ENCODE results near the gene ATP13A2.

The ATP13A2 gene, protein sequence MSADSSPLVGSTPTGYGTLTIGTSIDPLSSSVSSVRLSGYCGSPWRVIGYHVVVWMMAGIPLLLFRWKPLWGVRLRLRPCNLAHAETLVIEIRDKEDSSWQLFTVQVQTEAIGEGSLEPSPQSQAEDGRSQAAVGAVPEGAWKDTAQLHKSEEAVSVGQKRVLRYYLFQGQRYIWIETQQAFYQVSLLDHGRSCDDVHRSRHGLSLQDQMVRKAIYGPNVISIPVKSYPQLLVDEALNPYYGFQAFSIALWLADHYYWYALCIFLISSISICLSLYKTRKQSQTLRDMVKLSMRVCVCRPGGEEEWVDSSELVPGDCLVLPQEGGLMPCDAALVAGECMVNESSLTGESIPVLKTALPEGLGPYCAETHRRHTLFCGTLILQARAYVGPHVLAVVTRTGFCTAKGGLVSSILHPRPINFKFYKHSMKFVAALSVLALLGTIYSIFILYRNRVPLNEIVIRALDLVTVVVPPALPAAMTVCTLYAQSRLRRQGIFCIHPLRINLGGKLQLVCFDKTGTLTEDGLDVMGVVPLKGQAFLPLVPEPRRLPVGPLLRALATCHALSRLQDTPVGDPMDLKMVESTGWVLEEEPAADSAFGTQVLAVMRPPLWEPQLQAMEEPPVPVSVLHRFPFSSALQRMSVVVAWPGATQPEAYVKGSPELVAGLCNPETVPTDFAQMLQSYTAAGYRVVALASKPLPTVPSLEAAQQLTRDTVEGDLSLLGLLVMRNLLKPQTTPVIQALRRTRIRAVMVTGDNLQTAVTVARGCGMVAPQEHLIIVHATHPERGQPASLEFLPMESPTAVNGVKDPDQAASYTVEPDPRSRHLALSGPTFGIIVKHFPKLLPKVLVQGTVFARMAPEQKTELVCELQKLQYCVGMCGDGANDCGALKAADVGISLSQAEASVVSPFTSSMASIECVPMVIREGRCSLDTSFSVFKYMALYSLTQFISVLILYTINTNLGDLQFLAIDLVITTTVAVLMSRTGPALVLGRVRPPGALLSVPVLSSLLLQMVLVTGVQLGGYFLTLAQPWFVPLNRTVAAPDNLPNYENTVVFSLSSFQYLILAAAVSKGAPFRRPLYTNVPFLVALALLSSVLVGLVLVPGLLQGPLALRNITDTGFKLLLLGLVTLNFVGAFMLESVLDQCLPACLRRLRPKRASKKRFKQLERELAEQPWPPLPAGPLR

DNA sequence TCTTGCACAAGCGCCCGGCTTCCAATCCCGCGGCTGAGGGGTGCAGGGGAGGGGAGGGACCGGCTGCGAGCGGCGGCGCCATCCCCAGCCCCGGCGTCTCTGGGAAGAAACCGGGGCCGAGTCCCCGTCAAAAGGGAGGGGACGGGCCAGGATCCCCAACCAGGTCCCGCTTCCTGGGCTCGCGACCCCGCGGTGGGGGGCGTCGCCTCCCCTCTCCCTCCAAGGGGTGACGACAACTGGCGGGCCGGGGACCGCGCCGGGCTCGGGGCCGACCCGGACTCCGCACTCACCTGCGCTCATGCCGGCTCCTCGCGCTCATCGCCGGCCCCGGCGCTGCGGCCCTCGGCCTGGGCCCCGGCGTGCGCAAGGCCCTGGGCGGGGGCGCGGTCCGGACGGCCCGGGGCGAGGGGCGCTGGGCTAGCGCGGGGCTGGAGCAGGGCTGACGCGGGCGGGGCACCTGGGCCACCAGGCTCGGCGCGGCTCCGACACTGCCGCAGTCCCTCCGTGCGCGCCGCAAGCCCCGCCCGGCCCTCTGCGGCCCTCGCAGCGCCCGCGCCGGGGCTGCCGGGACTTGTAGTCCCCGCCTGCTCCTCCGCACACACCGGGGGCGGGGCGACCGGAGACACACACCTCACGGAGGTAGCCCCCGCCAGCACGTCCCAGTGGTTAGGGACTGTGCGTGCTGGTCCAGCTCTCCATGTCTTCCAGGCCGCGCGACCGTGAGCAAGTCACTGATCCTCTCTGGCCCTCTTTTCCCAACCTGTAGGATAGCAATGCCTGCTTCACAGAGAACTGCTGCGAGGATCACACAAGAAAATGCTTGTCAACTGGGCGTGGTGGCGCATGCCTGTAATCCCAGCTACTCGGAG is at the start of gene ATP13A2:
TSS of gene ATP13A2 (minus strand) at position 490 of the 869 bp plus-strand sequence. CDS start at position 300, 190 bp downstream.
- peak; percentile 42; the same call in 1 of the 2 replicates for TF ChIP-seq POLR2A (IDR thresholded peaks at IDR 0.05; ENCODE audit: low read depth, low read length)
- no peak for DNase-seq (ENCODE audit: insufficient read length, low spot score)
- FAIRE-seq: no peak

DNA sequence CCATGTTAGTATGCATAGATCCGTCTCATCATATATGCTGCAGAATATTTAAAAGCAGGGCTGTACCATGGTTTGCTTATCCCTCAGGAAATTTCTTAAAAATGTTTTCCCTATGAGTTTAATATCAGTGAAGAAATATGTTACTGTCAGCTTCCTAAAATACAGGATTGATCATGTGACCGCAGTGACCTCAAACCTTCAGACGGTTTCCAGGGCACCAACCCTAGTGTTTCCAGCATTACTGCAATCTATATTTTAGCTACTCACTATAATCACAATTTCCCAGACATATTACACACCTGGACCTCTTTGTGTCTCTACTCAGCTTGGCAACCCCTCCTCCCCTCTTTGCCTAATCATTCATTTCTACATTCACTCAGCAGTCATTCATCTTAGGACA is 49.8 kb upstream of the ATP13A2 start:
- FAIRE-seq (no peak), DNase-seq (ENCODE audit: insufficient read length, low spot score) (no peak)
- no peak for TF ChIP-seq POLR2A (IDR thresholded peaks at IDR 0.05; ENCODE audit: low read depth, low read length)

DNA sequence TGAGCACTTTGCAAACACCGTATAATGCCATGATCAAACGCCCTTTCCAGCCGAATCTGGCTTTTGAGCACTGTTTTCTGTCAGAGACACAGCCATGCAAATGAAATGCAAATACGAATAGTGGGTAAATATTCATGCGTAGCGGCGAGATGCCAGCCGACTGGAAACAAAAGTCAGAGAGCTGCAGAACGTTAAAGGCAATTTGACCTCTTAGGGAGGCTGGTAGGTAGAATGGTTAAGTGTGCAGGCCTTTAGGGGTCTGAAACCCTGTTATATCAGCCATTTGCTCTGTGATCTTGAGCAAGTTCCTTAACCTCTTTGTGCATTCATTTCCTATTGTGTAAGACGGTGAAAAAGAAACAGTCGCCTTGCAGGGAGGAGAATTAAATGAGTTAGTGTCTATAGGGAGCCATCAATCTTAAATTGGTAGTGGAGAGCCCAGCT is 48.6 kb upstream of the ATP13A2 start:
- DNase-seq (ENCODE audit: insufficient read length, low spot score): no peak
- no peak for FAIRE-seq
- TF ChIP-seq POLR2A (IDR thresholded peaks at IDR 0.05; ENCODE audit: low read depth, low read length): no peak

DNA sequence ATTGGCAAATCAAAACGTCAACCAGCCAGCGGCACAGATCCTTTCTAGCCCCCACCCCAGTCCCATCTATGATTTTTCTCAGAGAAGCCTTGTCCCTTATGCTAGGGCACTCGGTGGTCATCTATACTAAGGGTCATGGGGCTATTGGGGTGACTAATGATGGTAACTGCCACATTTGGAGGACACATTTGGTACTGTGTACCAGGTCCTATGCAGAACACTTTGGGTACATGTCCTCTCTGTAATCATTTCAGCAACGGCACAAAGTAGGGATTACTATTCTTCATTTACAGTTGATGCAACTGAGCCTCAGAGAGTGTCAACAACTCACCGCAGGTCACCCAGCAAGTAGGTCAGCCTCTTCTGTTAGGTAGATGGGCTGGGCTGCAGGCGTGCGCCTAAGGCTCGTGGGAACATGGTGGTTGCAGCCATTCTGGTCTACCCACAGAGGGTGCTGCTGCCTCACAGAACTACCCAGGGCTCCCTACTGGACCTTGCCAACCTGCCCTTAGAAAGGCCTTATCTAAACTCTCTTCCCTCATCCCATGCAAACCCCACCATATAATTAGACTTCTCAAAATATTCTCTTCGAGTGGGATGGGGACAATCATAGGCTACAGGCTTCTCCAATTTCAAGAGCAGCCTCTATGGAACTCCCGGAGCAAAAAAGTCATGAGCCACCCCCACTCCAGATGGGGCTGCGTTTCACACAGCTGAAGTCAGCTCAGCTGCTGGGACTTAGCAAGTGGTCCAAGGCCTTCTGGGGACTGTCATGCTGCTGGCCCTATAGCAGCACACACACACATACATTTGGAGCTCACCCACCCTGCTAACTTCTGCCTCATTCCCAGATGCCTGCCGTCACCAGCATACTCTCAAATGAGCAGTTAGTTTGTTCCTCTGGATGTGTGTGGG is 47.9 kb upstream of the ATP13A2 start:
- DNase-seq (ENCODE audit: insufficient read length, low spot score): peak; percentile 51
- no peak for TF ChIP-seq POLR2A (IDR thresholded peaks at IDR 0.05; ENCODE audit: low read depth, low read length)
- FAIRE-seq: no peak

DNA sequence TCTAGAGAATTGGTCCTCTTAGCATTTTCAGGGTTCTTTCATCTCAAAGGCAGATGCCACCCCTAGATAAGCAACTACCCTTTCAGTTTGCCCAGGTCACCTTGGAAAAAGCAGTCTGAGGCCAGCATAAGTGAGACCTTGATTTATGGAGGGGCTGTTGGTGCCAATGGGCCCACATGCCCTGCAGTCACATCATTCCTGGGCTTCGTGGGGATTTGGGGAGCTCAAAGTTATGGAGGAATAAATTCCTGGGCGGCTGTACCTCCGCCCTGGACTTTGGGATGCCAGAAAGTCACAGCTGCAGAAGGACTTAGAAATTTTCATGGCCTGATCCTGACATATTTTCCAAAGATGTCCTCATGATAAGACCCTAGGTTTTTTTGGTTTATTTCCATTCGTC is 44.8 kb upstream of the ATP13A2 start:
- FAIRE-seq (no peak), DNase-seq (ENCODE audit: insufficient read length, low spot score) (no peak)
- no peak for TF ChIP-seq POLR2A (IDR thresholded peaks at IDR 0.05; ENCODE audit: low read depth, low read length)

DNA sequence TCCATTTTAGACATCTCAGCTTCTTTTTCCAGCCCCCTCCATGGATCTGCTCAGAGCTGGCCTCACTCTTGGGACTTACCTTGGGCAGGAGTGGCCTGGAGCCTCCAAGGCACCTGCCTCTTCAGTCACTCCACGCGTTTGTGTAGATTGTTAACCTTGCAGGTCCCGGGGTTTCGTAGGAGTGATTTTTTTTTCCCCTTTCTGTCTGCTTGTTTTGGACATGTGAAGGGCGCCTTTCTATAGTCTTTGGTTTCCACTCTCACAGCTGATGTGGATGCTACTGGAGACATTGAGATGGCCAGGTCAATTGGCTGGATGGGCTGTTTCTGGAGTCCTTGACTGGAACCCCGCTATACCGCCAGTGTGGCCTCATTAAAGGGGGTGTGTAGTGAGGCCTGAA is 44.1 kb upstream of the ATP13A2 start:
- FAIRE-seq (no peak), DNase-seq (ENCODE audit: insufficient read length, low spot score) (no peak)
- TF ChIP-seq POLR2A (IDR thresholded peaks at IDR 0.05; ENCODE audit: low read depth, low read length): no peak

DNA sequence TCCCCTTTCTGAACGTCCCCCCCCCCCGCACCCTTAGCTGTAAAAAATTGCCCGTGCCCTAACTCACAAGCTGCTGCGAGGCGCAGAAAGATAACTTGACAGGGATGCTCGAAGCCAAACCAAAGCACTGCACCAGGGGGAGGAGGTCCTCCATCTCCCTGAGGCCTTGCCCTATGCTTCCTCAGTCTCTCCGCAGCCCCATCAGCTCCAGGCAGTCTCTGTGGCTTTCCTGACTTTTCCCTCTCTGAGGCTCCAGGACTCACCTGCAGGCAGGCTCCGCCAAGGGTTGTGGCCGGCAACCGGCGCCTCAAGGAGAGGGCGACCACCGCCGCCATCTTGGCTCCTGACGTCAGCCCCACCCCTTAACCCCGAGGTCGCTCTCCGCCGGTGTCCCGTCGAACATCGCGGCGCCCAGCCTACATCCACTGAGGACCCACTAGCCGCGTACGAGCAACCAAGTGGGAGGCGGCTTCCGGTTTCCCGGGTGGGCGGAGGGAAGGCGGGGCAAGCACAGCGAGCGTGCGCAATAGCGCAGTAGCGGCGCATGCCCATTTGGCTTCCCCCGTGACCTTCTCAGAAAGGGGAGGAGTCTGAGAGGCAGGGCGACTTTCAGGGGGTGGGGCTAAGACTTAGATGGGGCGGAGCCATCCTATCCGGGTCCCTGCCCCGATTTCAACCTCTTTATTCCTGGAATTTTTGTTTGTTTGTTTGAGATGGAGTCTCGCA is 42.1 kb upstream of the ATP13A2 start, which contains the start of gene SDHB:
TSS of gene SDHB (minus strand) at position 348 of the 726 bp plus-strand sequence. CDS start at position 335, 13 bp downstream.
- peak; percentile 84 for DNase-seq (ENCODE audit: insufficient read length, low spot score)
- peak; percentile 98 for FAIRE-seq
- TF ChIP-seq POLR2A (IDR thresholded peaks at IDR 0.05; ENCODE audit: low read depth, low read length): peak; percentile 64

DNA sequence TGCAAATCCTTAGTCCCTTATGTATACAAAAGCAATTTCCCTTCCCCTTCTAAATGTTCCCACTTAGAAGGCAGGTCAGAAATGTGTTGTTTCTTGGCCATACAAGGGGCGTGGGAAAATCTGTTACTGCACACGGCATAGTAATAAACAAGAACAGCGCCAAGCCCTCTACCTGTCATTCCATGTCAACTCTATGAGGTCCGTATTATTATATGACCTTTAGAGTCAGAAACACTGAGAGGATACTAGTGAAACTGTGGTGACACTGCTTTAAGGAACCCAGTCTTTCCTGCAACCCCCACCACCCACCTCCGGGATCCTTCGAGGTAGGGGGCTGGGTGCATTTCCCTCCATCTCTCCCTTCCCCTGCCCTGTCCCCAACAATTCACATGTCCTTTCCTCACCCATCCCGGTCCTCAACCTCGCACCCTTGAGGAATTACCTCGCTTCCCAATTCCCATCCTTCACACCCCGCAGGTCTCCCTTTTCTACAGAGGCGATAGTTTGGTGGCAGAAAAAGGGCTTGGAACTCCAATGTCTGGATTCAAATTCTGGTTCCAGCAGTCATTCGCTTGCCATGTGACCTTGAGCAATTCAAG is 41.5 kb upstream of the ATP13A2 start:
- FAIRE-seq (no peak), DNase-seq (ENCODE audit: insufficient read length, low spot score) (no peak)

DNA sequence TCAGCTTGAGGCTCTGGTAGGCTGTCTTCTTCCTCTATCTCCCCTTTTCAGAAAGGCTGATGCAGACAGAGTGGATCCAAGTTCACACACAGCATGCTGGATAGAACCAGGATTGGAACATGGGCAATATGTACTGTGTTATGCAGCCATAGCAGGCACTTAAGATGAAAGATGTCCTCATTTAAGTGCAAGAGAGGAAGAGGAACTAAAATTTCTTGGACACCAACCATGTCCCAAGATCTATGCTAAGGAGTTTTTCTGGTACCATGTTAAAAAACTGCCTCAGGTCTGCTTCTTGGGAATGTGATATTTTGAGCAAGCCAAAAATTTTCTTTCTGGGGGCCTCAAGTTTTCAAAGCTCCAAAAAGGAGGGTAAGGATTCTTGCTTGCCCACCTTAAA is 40.9 kb upstream of the ATP13A2 start:
- DNase-seq (ENCODE audit: insufficient read length, low spot score) (no peak), FAIRE-seq (no peak)
- no peak for TF ChIP-seq POLR2A (IDR thresholded peaks at IDR 0.05; ENCODE audit: low read depth, low read length)

More for the DNA sequence above, 41.5 kb upstream of the ATP13A2 start:
- TF ChIP-seq POLR2A (IDR thresholded peaks at IDR 0.05; ENCODE audit: low read depth, low read length): no peak

DNA sequence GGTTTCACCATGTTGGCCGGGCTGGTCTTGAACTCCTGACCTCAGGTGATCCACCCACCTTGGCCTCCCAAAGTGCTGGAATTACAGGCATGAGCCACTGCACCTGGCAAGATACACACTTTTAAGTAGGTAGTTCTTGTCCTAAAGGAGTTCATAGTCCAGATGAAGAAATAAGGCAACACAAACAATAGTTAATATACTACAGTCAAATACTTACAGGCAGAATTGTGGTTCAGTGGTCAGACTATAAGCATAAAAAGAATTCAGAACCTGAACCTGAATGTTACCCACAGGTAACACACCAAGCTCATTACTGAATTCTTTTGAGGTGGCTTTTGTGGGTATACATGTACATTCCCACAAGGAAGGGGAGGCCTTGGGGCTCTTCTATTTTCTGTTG is 40.3 kb upstream of the ATP13A2 start:
- FAIRE-seq (no peak), DNase-seq (ENCODE audit: insufficient read length, low spot score) (no peak)
- TF ChIP-seq POLR2A (IDR thresholded peaks at IDR 0.05; ENCODE audit: low read depth, low read length): no peak

DNA sequence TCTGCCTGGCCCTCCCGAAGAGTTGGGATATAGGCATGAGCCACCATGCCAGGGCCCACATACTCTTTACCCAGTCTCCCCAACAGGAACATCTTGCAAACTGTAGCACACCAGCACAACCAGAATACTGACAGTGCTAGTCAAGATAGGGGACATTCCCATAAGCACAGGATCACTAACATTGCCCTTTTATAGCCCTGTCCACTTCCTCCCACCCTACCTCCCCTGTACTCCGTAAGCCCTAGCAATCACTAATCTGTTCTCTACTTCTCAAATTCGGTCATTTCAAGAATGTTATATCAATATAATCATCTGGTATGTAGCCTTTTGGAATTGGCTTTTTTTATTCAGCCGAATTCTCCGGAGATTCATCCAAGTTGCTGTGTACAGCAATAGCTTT is 36.2 kb upstream of the ATP13A2 start:
- FAIRE-seq: no peak
- TF ChIP-seq POLR2A (IDR thresholded peaks at IDR 0.05; ENCODE audit: low read depth, low read length): no peak
- DNase-seq (ENCODE audit: insufficient read length, low spot score): no peak
